ENCODE data around the gene SEMA7A. TPM values are rescaled to one million over a fixed set of nuclear protein-coding genes. Genes with fewer than 3 reads are reported as not detected.

SEMA7A gene
- total and polyA plus RNA-seq, 2 experiments from 2014 or later, result 2.4 to 9.5 TPM

GRCh38 chr15:74424901-74425528, 8.7 kb downstream of the SEMA7A start:
- no peak for DNase-seq (ENCODE audit: low spot score)
- no peak overlapping the region for H2AFZ ChIP-seq
- no peak overlapping the region for H3K4me3 ChIP-seq
- H3K79me2 ChIP-seq, result no peaks in the 10 kb centered on the region
- TF ChIP-seq EZH2phosphoT487 (IDR thresholded peaks at IDR 0.05; ENCODE audit: low read depth, severe bottlenecking, unreplicated experiment) (no peak), CTCF (IDR thresholded peaks at IDR 0.05; ENCODE audit: poor library complexity) (no peak), EZH2 (IDR thresholded peaks at IDR 0.05; ENCODE audit: borderline replicate concordance) (no peak)
- H3K4me2 ChIP-seq, result no peak overlapping the region
- no peaks in the 10 kb centered on the region for H3K36me3 ChIP-seq (replicated peaks; ENCODE audit: insufficient read depth, low read depth)
- H3K4me1 ChIP-seq (ENCODE audit: insufficient read depth), result peaks cover 9% of the 10 kb centered on the region
- WGBS (ENCODE audit: low lambda C conversion rate, missing lambda C conversion rate), result 94% methylated on average over 8 of the region's 8 CpGs
- no peaks in the 10 kb centered on the region for H4K20me1 ChIP-seq (ENCODE audit: insufficient read depth, poor library complexity, severe bottlenecking)
- H3K27ac ChIP-seq, result no peak overlapping the region
- no peaks in the 10 kb centered on the region for H3K9me3 ChIP-seq (ENCODE audit: low read depth)
- H3K27me3 ChIP-seq, result no peaks in the 10 kb centered on the region
- no peaks in the 10 kb centered on the region for H3K9me2 ChIP-seq (replicated peaks; ENCODE audit: insufficient read depth)

GRCh38 chr15:74423431-74424257, 10.1 kb downstream of the SEMA7A start:
- 86% methylated on average over 10 of the region's 10 CpGs for WGBS (ENCODE audit: low lambda C conversion rate, missing lambda C conversion rate)
- TF ChIP-seq CTCF (IDR thresholded peaks at IDR 0.05; ENCODE audit: poor library complexity) (no peak), EZH2 (IDR thresholded peaks at IDR 0.05; ENCODE audit: borderline replicate concordance) (no peak), EZH2phosphoT487 (IDR thresholded peaks at IDR 0.05; ENCODE audit: low read depth, severe bottlenecking, unreplicated experiment) (no peak)
- no peaks in the 10 kb centered on the region for H3K79me2 ChIP-seq

GRCh38 chr15:74422652-74423430, 10.9 kb downstream of the SEMA7A start:
- Histone ChIP-seq H3K27me3 (no peaks in the 10 kb centered on the region), H3K4me2 (no peak overlapping the region), H3K9me3 (ENCODE audit: low read depth) (no peaks in the 10 kb centered on the region), H3K27ac (no peak overlapping the region), H3K36me3 (replicated peaks; ENCODE audit: insufficient read depth, low read depth) (no peaks in the 10 kb centered on the region), H3K9me2 (replicated peaks; ENCODE audit: insufficient read depth) (no peaks in the 10 kb centered on the region), H3K4me3 (no peak overlapping the region), H3K79me2 (no peaks in the 10 kb centered on the region), H3K4me1 (ENCODE audit: insufficient read depth) (peaks cover 14% of the 10 kb centered on the region), H2AFZ (no peak overlapping the region), H4K20me1 (ENCODE audit: insufficient read depth, poor library complexity, severe bottlenecking) (no peaks in the 10 kb centered on the region)
- DNase-seq (ENCODE audit: low spot score), result no peak
- TF ChIP-seq EZH2phosphoT487 (IDR thresholded peaks at IDR 0.05; ENCODE audit: low read depth, severe bottlenecking, unreplicated experiment) (no peak), EZH2 (IDR thresholded peaks at IDR 0.05; ENCODE audit: borderline replicate concordance) (no peak), CTCF (IDR thresholded peaks at IDR 0.05; ENCODE audit: poor library complexity) (no peak)
- 75% methylated on average over 14 of the region's 14 CpGs for WGBS (ENCODE audit: low lambda C conversion rate, missing lambda C conversion rate)

More at GRCh38 chr15:74423431-74424257, 10.1 kb downstream of the SEMA7A start:
- no peaks in the 10 kb centered on the region for H3K9me2 ChIP-seq (replicated peaks; ENCODE audit: insufficient read depth)
- no peaks in the 10 kb centered on the region for H3K36me3 ChIP-seq (replicated peaks; ENCODE audit: insufficient read depth, low read depth)
- no peak overlapping the region for H3K4me2 ChIP-seq
- no peak for DNase-seq (ENCODE audit: low spot score)
- no peak overlapping the region for H3K4me3 ChIP-seq
- no peaks in the 10 kb centered on the region for H3K27me3 ChIP-seq
- H3K4me1 ChIP-seq (ENCODE audit: insufficient read depth), result peaks cover 14% of the 10 kb centered on the region
- no peak overlapping the region for H2AFZ ChIP-seq
- H3K27ac ChIP-seq, result peak overlapping the region; percentile 45
- H4K20me1 ChIP-seq (ENCODE audit: insufficient read depth, poor library complexity, severe bottlenecking), result no peaks in the 10 kb centered on the region
- no peaks in the 10 kb centered on the region for H3K9me3 ChIP-seq (ENCODE audit: low read depth)

Data from hepatocyte (in vitro differentiated cells).